Astrocyte (in vitro differentiated cells and primary cell): ENCODE measurements around the gene CDH23. TPM values are rescaled to one million over a fixed set of nuclear protein-coding genes. Genes with fewer than 3 reads are reported as not detected.
A peak's percentile ranks its signal among the peaks of the same experiment; 100 is the strongest.

Experiments used
- DNase-seq: peaks from one replicate; pipeline ENCODE4 v3.0.0-alpha.2; 2010; ENCODE audit warnings: low read depth
- FAIRE-seq: peaks from 2 replicates; lab custom pipeline; 2011; peaks lifted over from hg19 to GRCh38; lab: Jason Lieb, UNC
- H2AFZ ChIP-seq: 2 replicates; pipeline ENCODE4 v1.6.0; 2012; ENCODE audit warnings: low read depth, low read length, inconsistent platforms
- H3K27ac ChIP-seq: 2 replicates; pipeline ENCODE4 v1.5.1; 2011; ENCODE audit warnings: low read depth, low read length, inconsistent platforms
- H3K27me3 ChIP-seq: 2 replicates; pipeline ENCODE4 v1.6.0; 2011; ENCODE audit warnings: low read length, inconsistent platforms; ENCODE audit not compliant: insufficient read depth
- H3K36me3 ChIP-seq: 2 replicates; pipeline ENCODE4 v1.5.1; 2011; ENCODE audit warnings: low read length, inconsistent platforms; ENCODE audit not compliant: insufficient read depth
- H3K4me1 ChIP-seq: 2 replicates; pipeline ENCODE4 v1.5.1; 2011; ENCODE audit warnings: low read length, inconsistent platforms; ENCODE audit not compliant: insufficient read depth
- H3K4me2 ChIP-seq: 2 replicates; pipeline ENCODE4 v1.6.0; 2012; ENCODE audit warnings: low read length, inconsistent platforms
- H3K4me3 ChIP-seq: 2 replicates; pipeline ENCODE4 v1.5.1; 2011; ENCODE audit warnings: low read depth, mild to moderate bottlenecking, low read length, inconsistent platforms; ENCODE audit not compliant: insufficient read depth
- H3K79me2 ChIP-seq: 2 replicates; pipeline ENCODE4 v1.6.0; 2012; ENCODE audit warnings: mild to moderate bottlenecking, low read length, inconsistent platforms; ENCODE audit not compliant: insufficient read depth
- H3K9ac ChIP-seq: 2 replicates; pipeline ENCODE4 v1.6.0; 2012; ENCODE audit warnings: mild to moderate bottlenecking, low read length, inconsistent platforms
- H3K9me3 ChIP-seq: 2 replicates; pipeline ENCODE4 v1.5.1; 2012; ENCODE audit warnings: low read depth, mild to moderate bottlenecking, low read length, inconsistent platforms; ENCODE audit not compliant: insufficient read depth
- H4K20me1 ChIP-seq: 2 replicates; pipeline ENCODE4 v1.6.0; 2012; ENCODE audit warnings: low read length, inconsistent platforms; ENCODE audit not compliant: insufficient read depth
- H3K27ac Mint-ChIP-seq: one replicate; pipeline ENCODE4 v1.8.0; 2021; ENCODE audit warnings: mild to moderate bottlenecking, mixed read lengths; ENCODE audit not compliant: unreplicated experiment
- H3K27me3 Mint-ChIP-seq: one replicate; pipeline ENCODE4 v1.8.0; 2021; ENCODE audit warnings: low read depth, mixed read lengths; ENCODE audit not compliant: unreplicated experiment
- H3K36me3 Mint-ChIP-seq: one replicate; pipeline ENCODE4 v1.8.0; 2021; ENCODE audit warnings: low read depth, mixed read lengths; ENCODE audit not compliant: unreplicated experiment
- H3K4me1 Mint-ChIP-seq: one replicate; pipeline ENCODE4 v1.8.0; 2021; ENCODE audit warnings: low read depth, mixed read lengths; ENCODE audit not compliant: unreplicated experiment
- H3K4me3 Mint-ChIP-seq: one replicate; pipeline ENCODE4 v1.8.0; 2021; ENCODE audit warnings: mild to moderate bottlenecking, moderate library complexity, mixed read lengths; ENCODE audit not compliant: unreplicated experiment
- H3K9me3 Mint-ChIP-seq: one replicate; pipeline ENCODE4 v1.8.0; 2021; ENCODE audit warnings: mild to moderate bottlenecking, mixed read lengths; ENCODE audit not compliant: unreplicated experiment
- EZH2 ChIP-seq: IDR thresholded peaks from 2 replicates; pipeline ENCODE4 v1.6.1; 2012; ENCODE audit warnings: mild to moderate bottlenecking, low read length, inconsistent platforms; ENCODE audit not compliant: insufficient read depth
- total RNA-seq: library from RNA; stranded (reverse); gene quantifications from 2 replicates; pipeline ENCODE4 v1.2.1, GENCODE V29; 2021
- TF ChIP-seq, protein P1 (sequence below): IDR thresholded peaks from 2 replicates; pipeline ENCODE4 v1.5.1; 2011; ENCODE audit warnings: low read depth, mild to moderate bottlenecking, inconsistent platforms, low read length, moderate library complexity; ENCODE audit not compliant: insufficient read depth

The CDH23 gene
- total RNA-seq, 1 donor from 2014 or later: not detected

GRCh38 chr10:71478813-71479365 lies 82.2 kb downstream of the CDH23 start:
- Mint-ChIP-seq H3K27me3 (peaks cover 82% of the 10 kb centered on the region), H3K4me3 (no peak overlapping the region), H3K36me3 (no peaks in the 10 kb centered on the region), H3K27ac (no peak overlapping the region), H3K4me1 (no peaks in the 10 kb centered on the region), H3K9me3 (peaks cover 10% of the 10 kb centered on the region)
- H3K27me3 ChIP-seq: peaks cover 37% of the 10 kb centered on the region
- DNase-seq (no peak), FAIRE-seq (no peak)
- no peaks in the 10 kb centered on the region for H3K4me1 ChIP-seq
- TF ChIP-seq, protein P1, sequence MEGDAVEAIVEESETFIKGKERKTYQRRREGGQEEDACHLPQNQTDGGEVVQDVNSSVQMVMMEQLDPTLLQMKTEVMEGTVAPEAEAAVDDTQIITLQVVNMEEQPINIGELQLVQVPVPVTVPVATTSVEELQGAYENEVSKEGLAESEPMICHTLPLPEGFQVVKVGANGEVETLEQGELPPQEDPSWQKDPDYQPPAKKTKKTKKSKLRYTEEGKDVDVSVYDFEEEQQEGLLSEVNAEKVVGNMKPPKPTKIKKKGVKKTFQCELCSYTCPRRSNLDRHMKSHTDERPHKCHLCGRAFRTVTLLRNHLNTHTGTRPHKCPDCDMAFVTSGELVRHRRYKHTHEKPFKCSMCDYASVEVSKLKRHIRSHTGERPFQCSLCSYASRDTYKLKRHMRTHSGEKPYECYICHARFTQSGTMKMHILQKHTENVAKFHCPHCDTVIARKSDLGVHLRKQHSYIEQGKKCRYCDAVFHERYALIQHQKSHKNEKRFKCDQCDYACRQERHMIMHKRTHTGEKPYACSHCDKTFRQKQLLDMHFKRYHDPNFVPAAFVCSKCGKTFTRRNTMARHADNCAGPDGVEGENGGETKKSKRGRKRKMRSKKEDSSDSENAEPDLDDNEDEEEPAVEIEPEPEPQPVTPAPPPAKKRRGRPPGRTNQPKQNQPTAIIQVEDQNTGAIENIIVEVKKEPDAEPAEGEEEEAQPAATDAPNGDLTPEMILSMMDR: no peak
- no peak for TF ChIP-seq EZH2
- H2AFZ ChIP-seq: no peak overlapping the region
- H3K4me2 ChIP-seq: no peak overlapping the region
- no peaks in the 10 kb centered on the region for H4K20me1 ChIP-seq
- no peaks in the 10 kb centered on the region for H3K79me2 ChIP-seq
- no peaks in the 10 kb centered on the region for H3K36me3 ChIP-seq
- no peak overlapping the region for H3K27ac ChIP-seq
- H3K4me3 ChIP-seq: no peak overlapping the region
- no peaks in the 10 kb centered on the region for H3K9me3 ChIP-seq
- H3K9ac ChIP-seq: no peak overlapping the region

GRCh38 chr10:71479831-71480230 lies 83.1 kb downstream of the CDH23 start:
- Histone ChIP-seq H4K20me1 (no peaks in the 10 kb centered on the region), H3K27ac (no peak overlapping the region), H3K9me3 (no peaks in the 10 kb centered on the region), H3K27me3 (peaks cover 31% of the 10 kb centered on the region), H3K4me2 (no peak overlapping the region), H3K4me3 (no peak overlapping the region), H3K79me2 (no peaks in the 10 kb centered on the region), H3K9ac (no peak overlapping the region), H3K36me3 (no peaks in the 10 kb centered on the region), H2AFZ (no peak overlapping the region), H3K4me1 (no peaks in the 10 kb centered on the region)
- Mint-ChIP-seq H3K9me3 (peaks cover 10% of the 10 kb centered on the region), H3K36me3 (no peaks in the 10 kb centered on the region), H3K27me3 (peaks cover 84% of the 10 kb centered on the region), H3K4me1 (no peaks in the 10 kb centered on the region), H3K27ac (no peak overlapping the region), H3K4me3 (no peak overlapping the region)
- DNase-seq (no peak), FAIRE-seq (no peak)
- TF ChIP-seq, protein P1: no peak
- no peak for TF ChIP-seq EZH2

GRCh38 chr10:71480662-71481061 lies 83.9 kb downstream of the CDH23 start:
- no peaks in the 10 kb centered on the region for H3K36me3 Mint-ChIP-seq
- Histone ChIP-seq H3K9me3 (no peaks in the 10 kb centered on the region), H4K20me1 (no peaks in the 10 kb centered on the region), H3K27me3 (peaks cover 36% of the 10 kb centered on the region), H3K27ac (no peak overlapping the region), H3K4me3 (no peak overlapping the region), H2AFZ (no peak overlapping the region), H3K9ac (no peak overlapping the region), H3K79me2 (no peaks in the 10 kb centered on the region), H3K4me2 (no peak overlapping the region), H3K4me1 (no peaks in the 10 kb centered on the region), H3K36me3 (no peaks in the 10 kb centered on the region)
- FAIRE-seq (no peak), DNase-seq (no peak)
- H3K9me3 Mint-ChIP-seq: peaks cover 10% of the 10 kb centered on the region
- no peaks in the 10 kb centered on the region for H3K4me1 Mint-ChIP-seq
- peak overlapping the region; percentile 20 for H3K27ac Mint-ChIP-seq
- H3K4me3 Mint-ChIP-seq: no peak overlapping the region
- TF ChIP-seq, protein P1: no peak
- no peak for TF ChIP-seq EZH2
- peaks cover 78% of the 10 kb centered on the region for H3K27me3 Mint-ChIP-seq
